HCT116 (cell line): ENCODE data around the gene DHDH. TPM values are rescaled to one million over a fixed set of nuclear protein-coding genes. Genes with fewer than 3 reads are reported as not detected.
A peak's percentile ranks its signal among the peaks of the same experiment; 100 is the strongest.

Source experiments
- ATAC-seq: fragments of 200-7000 bp; cut with Tn5 transposase; 2 replicates; pipeline ENCODE4 v1.9.1; 2020; ENCODE audit warnings: mild to moderate bottlenecking, moderate library complexity
- BruUV-seq: library from RNA; stranded (reverse); fragments of 400-500 nt; replicated peaks from 2 replicates; lab custom pipeline; 2021; lab: Mats Ljungman, UMichigan
- CTCF ChIA-PET: fragments of 300-600 bp; sonication (Branson Sonifier 250); formaldehyde crosslinking; loops from one replicate; lab custom pipeline; 2021; ENCODE audit warnings: antibody characterized with exemption; lab: Charles Lee
- POLR2A ChIA-PET: fragments of 300-600, 350-600 bp; sonication (Branson Sonifier 250); formaldehyde crosslinking; loops from one replicate; lab custom pipeline; 2021; ENCODE audit warnings: antibody characterized with exemption; lab: Charles Lee
- RAD21 ChIA-PET, 2 experiments: fragments of 300-600 bp; sonication (Branson Sonifier 250); formaldehyde crosslinking; loops; one replicate each; lab custom pipeline; 2023; ENCODE audit warnings: low total read pairs in 2 of 2; ENCODE audit not compliant: uncharacterized antibody in 2 of 2, unreplicated experiment in 2 of 2, low non-redundant PET in 1 of 2; lab: Charles Lee
- DNase-seq: peaks from one replicate; pipeline ENCODE4 v3.0.0-alpha.2; 2010; ENCODE audit warnings: low read depth, low spot score
- H2AFZ ChIP-seq: fragments of 200-600 bp; shearing (Covaris generic), sonication (generic); 2 replicates; pipeline ENCODE4 v1.6.1; 2017; ENCODE audit warnings: low read depth, mixed run types, mixed read lengths, antibody characterized with exemption, low read length; ENCODE audit not compliant: poor library complexity, severe bottlenecking
- H3K27ac ChIP-seq: 2 replicates; pipeline ENCODE4 v1.5.1; 2012; ENCODE audit warnings: low read depth, low read length
- H3K27me3 ChIP-seq: fragments of 200-600 bp; sonication (generic); 2 replicates; pipeline ENCODE4 v1.6.1; 2016; ENCODE audit warnings: mixed run types, low read length, mixed read lengths; ENCODE audit not compliant: insufficient read depth
- H3K36me3 ChIP-seq, 2 experiments: fragments of 200-500 bp in 1 of 2; fragments of 200-600 bp in 1 of 2; sonication (Bioruptor generic) in 1 of 2; sonication (generic) in 1 of 2; 2 replicates each; pipeline versions ENCODE4 v1.5.1 to v1.6.1; 2014 to 2016; ENCODE audit warnings: low read length in 2 of 2, inconsistent platforms in 1 of 2, mixed read lengths in 1 of 2, mixed run types in 1 of 2; ENCODE audit not compliant: insufficient read depth in 2 of 2, control insufficient read depth in 1 of 2
- H3K4me1 ChIP-seq, 2 experiments: fragments of 200-600 bp in 1 of 2; sonication (generic) in 1 of 2; 2 replicates each; pipeline versions ENCODE4 v1.5.1 to v1.6.1; 2012 to 2017; ENCODE audit warnings: low read length in 2 of 2, inconsistent platforms in 1 of 2, mild to moderate bottlenecking in 1 of 2, mixed read lengths in 1 of 2, mixed run types in 1 of 2, moderate library complexity in 1 of 2; ENCODE audit not compliant: insufficient read depth in 2 of 2, control insufficient read depth in 1 of 2
- H3K4me2 ChIP-seq: fragments of 200-600 bp; sonication (generic); 2 replicates; pipeline ENCODE4 v1.6.1; 2017; ENCODE audit warnings: mixed run types, low read length, mixed read lengths
- H3K4me3 ChIP-seq, 2 experiments: fragments of 200-600 bp in 1 of 2; sonication (generic) in 1 of 2; replicated peaks in 1 of 2; 2 replicates each; pipeline ENCODE4 v1.5.1; 2011 to 2016; ENCODE audit warnings: low read length in 2 of 2, control low read depth in 1 of 2, low read depth in 1 of 2, mild to moderate bottlenecking in 1 of 2, mixed read lengths in 1 of 2, mixed run types in 1 of 2
- H3K79me2 ChIP-seq: fragments of 200-600 bp; sonication (generic); 2 replicates; pipeline ENCODE4 v1.6.1; 2017; ENCODE audit warnings: mild to moderate bottlenecking, mixed run types, low read length, moderate library complexity, mixed read lengths; ENCODE audit not compliant: insufficient read depth
- H3K9ac ChIP-seq: fragments of 200-600 bp; sonication (generic); 2 replicates; pipeline ENCODE4 v1.6.1; 2016; ENCODE audit warnings: low read length, mixed read lengths
- H3K9me2 ChIP-seq: fragments of 200-600 bp; sonication (generic), shearing (Covaris generic); 2 replicates; pipeline ENCODE4 v1.6.1; 2017; ENCODE audit warnings: mixed run types, mild to moderate bottlenecking, moderate library complexity; ENCODE audit not compliant: insufficient read depth
- H3K9me3 ChIP-seq, 2 experiments: fragments of 200-500 bp in 1 of 2; fragments of 200-600 bp in 1 of 2; sonication (Bioruptor generic) in 1 of 2; sonication (generic) in 1 of 2; 2 replicates each; pipeline ENCODE4 v1.6.1; 2014 to 2017; ENCODE audit warnings: low read length in 2 of 2, mixed read lengths in 2 of 2, inconsistent platforms in 1 of 2, low read depth in 1 of 2, mild to moderate bottlenecking in 1 of 2, mixed run types in 1 of 2, moderate library complexity in 1 of 2; ENCODE audit not compliant: control insufficient read depth in 1 of 2, insufficient read depth in 1 of 2
- H4K20me1 ChIP-seq: fragments of 200-600 bp; sonication (generic), shearing (Covaris generic); 2 replicates; pipeline ENCODE4 v1.6.1; 2017; ENCODE audit warnings: mixed run types, mild to moderate bottlenecking, moderate library complexity; ENCODE audit not compliant: insufficient read depth
- CBX3 ChIP-seq: IDR thresholded peaks from 2 replicates; pipeline ENCODE4 v1.6.1; 2012; ENCODE audit warnings: low read depth
- CTCF ChIP-seq, 3 experiments: fragments of 200-600 bp in 1 of 3; sonication (generic) in 1 of 3; IDR thresholded peaks in 2 of 3; conservative IDR thresholded peaks in 1 of 3; 2 replicates each; pipeline ENCODE4 v1.5.1; 2012 to 2017; ENCODE audit warnings: low read depth in 2 of 3, low read length in 2 of 3, antibody characterized with exemption in 1 of 3, borderline replicate concordance in 1 of 3, control low read depth in 1 of 3, mild to moderate bottlenecking in 1 of 3, mixed read lengths in 1 of 3, mixed run types in 1 of 3, moderate library complexity in 1 of 3; ENCODE audit not compliant: insufficient read depth in 1 of 3
- ELF1 ChIP-seq: IDR thresholded peaks from 2 replicates; pipeline ENCODE4 v1.6.1; 2012; ENCODE audit warnings: low read depth, borderline replicate concordance
- EZH2phosphoT487 ChIP-seq: fragments of 200-600 bp; IDR thresholded peaks from 2 replicates; pipeline ENCODE4 v1.6.1; 2018; ENCODE audit warnings: antibody characterized with exemption, borderline replicate concordance
- RAD21 ChIP-seq: IDR thresholded peaks from 2 replicates; pipeline ENCODE4 v1.6.1; 2012; ENCODE audit warnings: low read depth, mild to moderate bottlenecking
- SRF ChIP-seq: IDR thresholded peaks from 2 replicates; pipeline ENCODE4 v1.6.1; 2012; ENCODE audit warnings: low read depth
- ZBTB33 ChIP-seq: IDR thresholded peaks from 2 replicates; pipeline ENCODE4 v1.6.1; 2011; ENCODE audit warnings: mild to moderate bottlenecking, low read length, moderate library complexity; ENCODE audit not compliant: insufficient replicate concordance; ENCODE audit errors: extremely low read depth
- intact Hi-C: fragments of 100-400 bp; cut with micrococcal nuclease; formaldehyde crosslinking; loops from 2 replicates; pipeline ENCODE4 v1.10.0; 2022
- total RNA-seq: library from RNA; stranded (reverse); gene quantifications from one replicate; pipeline ENCODE4 v1.2.1, GENCODE V29; 2021; ENCODE audit not compliant: unreplicated experiment

Gene DHDH
- total RNA-seq, 1 experiment from 2014 or later = 8.6 TPM

GRCh38 chr19:48896191-48896720 is 37.2 kb upstream of the DHDH start:
- no TSS peak for BruUV-seq
- no peak for DNase-seq
- TF ChIP-seq ELF1 = no peak
- no peak for TF ChIP-seq CBX3
- TF ChIP-seq RAD21 = no peak
- no peak for TF ChIP-seq ZBTB33
- peak; percentile 55 for ATAC-seq
- Histone ChIP-seq H3K79me2 (peaks cover 10% of the 10 kb centered on the region; the same call in 1 of the 2 replicates), H3K9me3 (no peaks in the 10 kb centered on the region), H3K36me3 (no peaks in the 10 kb centered on the region), H3K9ac (no peak overlapping the region), H3K27me3 (no peaks in the 10 kb centered on the region), H3K4me3 (no peak overlapping the region), H3K9me2 (no peaks in the 10 kb centered on the region), H3K27ac (no peak overlapping the region), H2AFZ (no peak overlapping the region), H4K20me1 (no peaks in the 10 kb centered on the region), H3K4me1 (peaks cover 3 to 23% of the 10 kb centered on the region in 2 experiments; a peak in 3 of 4 replicates), H3K4me2 (peak overlapping the region; percentile 4; the same call in 1 of the 2 replicates)
- RAD21 ChIA-PET = interaction anchor here in 1 of 2 experiments (0.6 kb wide), 1 partner anchor 108 kb away, joined by 5 read pairs; no protein-coding TSS in a partner anchor
- intact Hi-C loops = no loop called here
- POLR2A ChIA-PET = interaction anchor here (1.0 kb wide), 1 partner anchor 21 kb away, joined by 3 read pairs; no protein-coding TSS in a partner anchor
- CTCF ChIA-PET = interaction anchor here (2.0 kb wide), 1 partner anchor 53 kb away, joined by 4 read pairs; no protein-coding TSS in a partner anchor

GRCh38 chr19:48897181-48897580 is 36.3 kb upstream of the DHDH start:
- no peaks in the 10 kb centered on the region for H4K20me1 ChIP-seq
- DNase-seq (no peak), ATAC-seq (no peak)
- H3K9ac ChIP-seq = no peak overlapping the region
- no peak overlapping the region for H3K4me2 ChIP-seq
- H3K4me1 ChIP-seq = peaks cover 3 to 26% of the 10 kb centered on the region in 2 experiments; a peak in 3 of 4 replicates
- intact Hi-C loops = no loop called here
- CTCF ChIA-PET = interaction anchor here (2.0 kb wide), 1 partner anchor 54 kb away, joined by 4 read pairs; no protein-coding TSS in a partner anchor
- peaks cover 10% of the 10 kb centered on the region; the same call in 1 of the 2 replicates for H3K79me2 ChIP-seq
- H3K27ac ChIP-seq = no peak overlapping the region
- H2AFZ ChIP-seq = no peak overlapping the region
- RAD21 ChIA-PET = no interaction called here
- BruUV-seq = no TSS peak
- no peaks in the 10 kb centered on the region for H3K9me2 ChIP-seq
- H3K9me3 ChIP-seq = no peaks in the 10 kb centered on the region
- POLR2A ChIA-PET = no interaction called here
- no peaks in the 10 kb centered on the region for H3K36me3 ChIP-seq
- H3K27me3 ChIP-seq = no peaks in the 10 kb centered on the region
- no peak overlapping the region for H3K4me3 ChIP-seq
- no peak for TF ChIP-seq SRF
- no peak for TF ChIP-seq CTCF (IDR thresholded peaks at IDR 0.05 in 2 of 3, conservative IDR thresholded peaks at IDR 0.05 in 1 of 3; ENCODE audit: borderline replicate concordance in 1 of 3, insufficient read depth in 1 of 3, low read depth in 2 of 3, low read length in 2 of 3)
- no peak for TF ChIP-seq EZH2phosphoT487
- TF ChIP-seq ZBTB33 = no peak
